Measurements from ENCODE around the gene PDZD4. TPM values are rescaled to one million over a fixed set of nuclear protein-coding genes. Genes with fewer than 3 reads are reported as not detected.

Gene PDZD4
- total RNA-seq, 6 donors from 2014 or later, result 1.6 to 8.9 (median 6.3) TPM

- H3K27ac ChIP-seq, result no peak overlapping the region
- WGBS, 2 donors, result 49 to 66% methylated on average over 3 of the region's 3 CpGs
- H3K4me1 ChIP-seq, result no peaks in the 10 kb centered on the region
- TF ChIP-seq CTCF (IDR thresholded peaks at IDR 0.05), result no peak
- no peak for TF ChIP-seq EP300 (IDR thresholded peaks at IDR 0.05)
- TF ChIP-seq POLR2AphosphoS5 (IDR thresholded peaks at IDR 0.05), result no peak
- no peak for TF ChIP-seq POLR2A (IDR thresholded peaks at IDR 0.05)
- H3K9me3 ChIP-seq, result no peaks in the 10 kb centered on the region
- ATAC-seq (ENCODE audit: low FRiP score in 2 of 2), result no peak
- H3K36me3 ChIP-seq, result no peaks in the 10 kb centered on the region
- no peaks in the 10 kb centered on the region for H3K27me3 ChIP-seq
- H3K4me3 ChIP-seq, result no peak overlapping the region
- no peak for DNase-seq
Measured at GRCh38 chrX:153853180-153853901, 23.0 kb upstream of the PDZD4 start.

- Histone ChIP-seq H3K4me1 (no peaks in the 10 kb centered on the region), H3K27me3 (no peaks in the 10 kb centered on the region), H3K36me3 (no peaks in the 10 kb centered on the region), H3K27ac (no peak overlapping the region), H3K4me3 (no peak overlapping the region), H3K9me3 (no peaks in the 10 kb centered on the region)
- no peak for ATAC-seq (ENCODE audit: low FRiP score in 2 of 2)
- TF ChIP-seq CTCF (IDR thresholded peaks at IDR 0.05) (no peak), POLR2A (IDR thresholded peaks at IDR 0.05) (no peak), POLR2AphosphoS5 (IDR thresholded peaks at IDR 0.05) (no peak), EP300 (IDR thresholded peaks at IDR 0.05) (no peak)
- 58 to 67% methylated on average over 3 of the region's 3 CpGs for WGBS, 2 donors
- no peak for DNase-seq
Measured at GRCh38 chrX:153851981-153852380, 21.6 kb upstream of the PDZD4 start.

- TF ChIP-seq CTCF (IDR thresholded peaks at IDR 0.05) (no peak), POLR2AphosphoS5 (IDR thresholded peaks at IDR 0.05) (no peak), POLR2A (IDR thresholded peaks at IDR 0.05) (no peak), EP300 (IDR thresholded peaks at IDR 0.05) (no peak)
- WGBS, 2 donors, result 70 to 100% methylated on average over 1 to 3 of the region's 3 CpGs
- Histone ChIP-seq H3K27me3 (no peaks in the 10 kb centered on the region), H3K9me3 (no peaks in the 10 kb centered on the region), H3K27ac (no peak overlapping the region), H3K4me3 (no peak overlapping the region), H3K4me1 (no peaks in the 10 kb centered on the region), H3K36me3 (no peaks in the 10 kb centered on the region)
- DNase-seq (no peak), ATAC-seq (ENCODE audit: low FRiP score in 2 of 2) (no peak)
Measured at GRCh38 chrX:153848325-153848724, 18.0 kb upstream of the PDZD4 start.

GRCh38 chrX:153845842-153846241, 15.5 kb upstream of the PDZD4 start:
- WGBS, 2 donors, result 21 to 34% methylated on average over 3 of the region's 3 CpGs
- TF ChIP-seq POLR2A (IDR thresholded peaks at IDR 0.05), result no peak
- no peak for TF ChIP-seq EP300 (IDR thresholded peaks at IDR 0.05)
- no peak for TF ChIP-seq CTCF (IDR thresholded peaks at IDR 0.05)
- no peak for TF ChIP-seq POLR2AphosphoS5 (IDR thresholded peaks at IDR 0.05)
- H3K27me3 ChIP-seq, result no peaks in the 10 kb centered on the region

GRCh38 chrX:153845195-153845594, 14.9 kb upstream of the PDZD4 start:
- TF ChIP-seq POLR2AphosphoS5 (IDR thresholded peaks at IDR 0.05), result no peak
- no peak for TF ChIP-seq POLR2A (IDR thresholded peaks at IDR 0.05)
- TF ChIP-seq CTCF (IDR thresholded peaks at IDR 0.05), result no peak
- no peak for TF ChIP-seq EP300 (IDR thresholded peaks at IDR 0.05)
- H3K4me3 ChIP-seq, result no peak overlapping the region
- no peak for ATAC-seq (ENCODE audit: low FRiP score in 2 of 2)
- DNase-seq, result no peak
- H3K27ac ChIP-seq, result no peak overlapping the region
- WGBS, 2 donors, result 29 to 57% methylated on average over 5 to 6 of the region's 6 CpGs
- no peaks in the 10 kb centered on the region for H3K27me3 ChIP-seq
- no peaks in the 10 kb centered on the region for H3K36me3 ChIP-seq
- H3K4me1 ChIP-seq, result no peaks in the 10 kb centered on the region
- no peaks in the 10 kb centered on the region for H3K9me3 ChIP-seq

More at GRCh38 chrX:153845842-153846241, 15.5 kb upstream of the PDZD4 start:
- Histone ChIP-seq H3K9me3 (no peaks in the 10 kb centered on the region), H3K4me3 (no peak overlapping the region), H3K36me3 (no peaks in the 10 kb centered on the region), H3K27ac (no peak overlapping the region), H3K4me1 (no peaks in the 10 kb centered on the region)
- DNase-seq (no peak), ATAC-seq (ENCODE audit: low FRiP score in 2 of 2) (no peak)
